Osteocyte (in vitro differentiated cells): ENCODE results near the gene OLFM4. TPM values are rescaled to one million over a fixed set of nuclear protein-coding genes. Genes with fewer than 3 reads are reported as not detected.

Experiments
- DNase-seq: peaks from one replicate; pipeline ENCODE4 v3.0.0; 2021; ENCODE audit warnings: mixed read lengths; ENCODE audit not compliant: unreplicated experiment; ENCODE audit errors: extremely low spot score
- H3K27ac Mint-ChIP-seq: one replicate; pipeline ENCODE4 v1.8.0; 2021; ENCODE audit warnings: mild to moderate bottlenecking, mixed read lengths; ENCODE audit not compliant: unreplicated experiment
- H3K27me3 Mint-ChIP-seq: one replicate; pipeline ENCODE4 v1.8.0; 2021; ENCODE audit warnings: mixed read lengths; ENCODE audit not compliant: unreplicated experiment
- H3K36me3 Mint-ChIP-seq: one replicate; pipeline ENCODE4 v1.8.0; 2021; ENCODE audit warnings: mixed read lengths; ENCODE audit not compliant: unreplicated experiment
- H3K4me1 Mint-ChIP-seq: one replicate; pipeline ENCODE4 v1.8.0; 2021; ENCODE audit warnings: mixed read lengths; ENCODE audit not compliant: unreplicated experiment
- H3K4me3 Mint-ChIP-seq: one replicate; pipeline ENCODE4 v1.8.0; 2021; ENCODE audit warnings: mild to moderate bottlenecking, moderate library complexity, mixed read lengths; ENCODE audit not compliant: unreplicated experiment
- H3K9me3 Mint-ChIP-seq: one replicate; pipeline ENCODE4 v1.8.0; 2021; ENCODE audit warnings: mixed read lengths; ENCODE audit not compliant: unreplicated experiment
- total RNA-seq: library from RNA; stranded (reverse); gene quantifications from 2 replicates; pipeline ENCODE4 v1.2.1, GENCODE V29; 2021
- TF ChIP-seq, protein P1 (sequence below): fragments of 200-600 bp; sonication (generic); IDR thresholded peaks from 2 replicates; pipeline ENCODE4 v1.5.0; 2021; ENCODE audit warnings: antibody characterized with exemption, mild to moderate bottlenecking, moderate library complexity

The OLFM4 gene
- total RNA-seq, 1 donor from 2014 or later: not detected

GRCh38 chr13:53041968-53042516 lies 13.4 kb downstream of the OLFM4 start:
- H3K4me3 Mint-ChIP-seq: no peak overlapping the region
- DNase-seq: no peak
- no peaks in the 10 kb centered on the region for H3K27me3 Mint-ChIP-seq
- H3K27ac Mint-ChIP-seq: no peak overlapping the region
- TF ChIP-seq, protein P1, sequence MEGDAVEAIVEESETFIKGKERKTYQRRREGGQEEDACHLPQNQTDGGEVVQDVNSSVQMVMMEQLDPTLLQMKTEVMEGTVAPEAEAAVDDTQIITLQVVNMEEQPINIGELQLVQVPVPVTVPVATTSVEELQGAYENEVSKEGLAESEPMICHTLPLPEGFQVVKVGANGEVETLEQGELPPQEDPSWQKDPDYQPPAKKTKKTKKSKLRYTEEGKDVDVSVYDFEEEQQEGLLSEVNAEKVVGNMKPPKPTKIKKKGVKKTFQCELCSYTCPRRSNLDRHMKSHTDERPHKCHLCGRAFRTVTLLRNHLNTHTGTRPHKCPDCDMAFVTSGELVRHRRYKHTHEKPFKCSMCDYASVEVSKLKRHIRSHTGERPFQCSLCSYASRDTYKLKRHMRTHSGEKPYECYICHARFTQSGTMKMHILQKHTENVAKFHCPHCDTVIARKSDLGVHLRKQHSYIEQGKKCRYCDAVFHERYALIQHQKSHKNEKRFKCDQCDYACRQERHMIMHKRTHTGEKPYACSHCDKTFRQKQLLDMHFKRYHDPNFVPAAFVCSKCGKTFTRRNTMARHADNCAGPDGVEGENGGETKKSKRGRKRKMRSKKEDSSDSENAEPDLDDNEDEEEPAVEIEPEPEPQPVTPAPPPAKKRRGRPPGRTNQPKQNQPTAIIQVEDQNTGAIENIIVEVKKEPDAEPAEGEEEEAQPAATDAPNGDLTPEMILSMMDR: no peak
- peaks cover 10% of the 10 kb centered on the region for H3K4me1 Mint-ChIP-seq
- no peaks in the 10 kb centered on the region for H3K36me3 Mint-ChIP-seq
- peaks cover 8% of the 10 kb centered on the region for H3K9me3 Mint-ChIP-seq

GRCh38 chr13:53042877-53043276 lies 14.3 kb downstream of the OLFM4 start:
- Mint-ChIP-seq H3K4me1 (peaks cover 10% of the 10 kb centered on the region), H3K27ac (no peak overlapping the region), H3K4me3 (no peak overlapping the region), H3K9me3 (peaks cover 8% of the 10 kb centered on the region), H3K27me3 (no peaks in the 10 kb centered on the region), H3K36me3 (no peaks in the 10 kb centered on the region)
- DNase-seq: no peak
- TF ChIP-seq, protein P1: no peak

DNA sequence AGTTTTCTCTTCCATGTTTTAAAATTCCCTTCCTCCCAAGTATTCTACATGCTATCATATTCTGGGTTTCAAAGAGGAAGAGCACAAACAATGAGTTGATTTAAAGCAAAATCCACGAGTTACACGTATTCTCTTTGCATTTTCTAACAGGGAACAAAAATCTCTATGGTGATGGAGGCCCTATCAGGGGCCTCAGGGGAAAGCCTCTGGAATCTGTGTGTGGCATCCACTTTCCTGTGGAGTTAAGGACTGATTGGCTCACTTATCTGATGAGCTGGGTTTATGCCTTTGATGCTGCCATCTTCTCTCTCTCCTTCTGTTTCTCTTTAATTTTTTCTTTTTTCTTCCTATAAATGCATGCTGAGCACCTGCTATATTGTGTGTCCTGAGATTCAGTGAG lies 14.8 kb downstream of the OLFM4 start:
- no peak for DNase-seq
- H3K9me3 Mint-ChIP-seq: peaks cover 8% of the 10 kb centered on the region
- H3K27ac Mint-ChIP-seq: no peak overlapping the region
- H3K4me1 Mint-ChIP-seq: peaks cover 10% of the 10 kb centered on the region
- no peaks in the 10 kb centered on the region for H3K27me3 Mint-ChIP-seq
- TF ChIP-seq, protein P1: no peak
- H3K4me3 Mint-ChIP-seq: no peak overlapping the region
- no peaks in the 10 kb centered on the region for H3K36me3 Mint-ChIP-seq

DNA sequence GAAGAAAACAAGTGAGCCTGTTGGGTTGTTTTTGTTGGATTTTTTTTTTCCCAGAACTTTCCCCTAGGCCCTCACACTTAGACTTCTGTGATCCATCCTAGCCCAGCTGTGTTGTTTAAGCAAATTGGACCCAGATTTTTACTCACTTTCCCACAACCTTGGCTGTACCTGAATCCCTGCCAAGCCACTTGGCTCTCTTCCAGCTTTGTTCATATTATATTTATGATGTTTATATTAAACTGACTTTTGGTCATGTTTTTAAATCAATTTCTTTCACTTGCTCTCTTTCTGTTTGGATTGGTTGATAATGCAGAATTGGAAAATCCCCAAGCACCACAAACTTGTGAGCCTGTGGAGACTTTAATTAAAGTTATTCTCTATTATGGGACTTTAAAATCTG lies 16.6 kb downstream of the OLFM4 start:
- H3K27ac Mint-ChIP-seq: no peak overlapping the region
- H3K36me3 Mint-ChIP-seq: no peaks in the 10 kb centered on the region

GRCh38 chr13:53048880-53049279 lies 20.3 kb downstream of the OLFM4 start:
- H3K27me3 Mint-ChIP-seq: no peaks in the 10 kb centered on the region
- H3K36me3 Mint-ChIP-seq: no peaks in the 10 kb centered on the region
- H3K27ac Mint-ChIP-seq: no peak overlapping the region
- no peak for DNase-seq
- peaks cover 10% of the 10 kb centered on the region for H3K4me1 Mint-ChIP-seq
- H3K9me3 Mint-ChIP-seq: peaks cover 10% of the 10 kb centered on the region
- TF ChIP-seq, protein P1: no peak
- no peak overlapping the region for H3K4me3 Mint-ChIP-seq

More for the DNA sequence above, 16.6 kb downstream of the OLFM4 start:
- DNase-seq: no peak
- Mint-ChIP-seq H3K4me1 (peaks cover 10% of the 10 kb centered on the region), H3K4me3 (no peak overlapping the region), H3K27me3 (no peaks in the 10 kb centered on the region), H3K9me3 (peaks cover 14% of the 10 kb centered on the region)
- TF ChIP-seq, protein P1: no peak
